OCI-M1 (cell line): ENCODE results near the gene ZXDA.
"Not testable (repeated sequence)": the region's sequence is repeated elsewhere in the genome, so short reads cannot be mapped to it uniquely, and the experiment has no call there.

Source experiments
- DNase-seq: peaks from one replicate; lab custom pipeline; 2025; lab: John Stamatoyannopoulos, UW

The ZXDA gene

GRCh38 chrX:57910287-57910912 lies at the start of gene ZXDA:
Gene ZXDA (minus strand): TSS chrX:57910458. CDS start chrX:57910420, 38 bp downstream.
- DNase-seq: peak; percentile 28

GRCh38 chrX:57952320-57952678 lies 42.0 kb upstream of the ZXDA start:
- DNase-seq: no peak

- DNase-seq: no peak
These were observed 41.5 kb upstream of the ZXDA start for GRCh38 chrX:57951666-57952319.

GRCh38 chrX:57933321-57933720 lies 23.1 kb upstream of the ZXDA start:
- no peak for DNase-seq

GRCh38 chrX:57932266-57932665 lies 22.0 kb upstream of the ZXDA start:
- DNase-seq: no peak

- no peak for DNase-seq
These were observed 19.8 kb upstream of the ZXDA start for GRCh38 chrX:57930051-57930450.

- peak; percentile 62 for DNase-seq
These were observed 19.1 kb upstream of the ZXDA start for GRCh38 chrX:57929373-57929772.

GRCh38 chrX:57925806-57926205 lies 15.5 kb upstream of the ZXDA start:
- no peak for DNase-seq

GRCh38 chrX:57918750-57919436 lies 8.6 kb upstream of the ZXDA start:
- peak; percentile 67 for DNase-seq

GRCh38 chrX:57915680-57916079 lies 5.4 kb upstream of the ZXDA start:
- no peak for DNase-seq

- peak; percentile 4 for DNase-seq
These were observed 517 bp downstream of the ZXDA start for GRCh38 chrX:57909595-57910286.

- DNase-seq: not testable (repeated sequence)
These were observed 1.2 kb downstream of the ZXDA start for GRCh38 chrX:57908972-57909594.

- DNase-seq: peak; percentile 47
These were observed 3.5 kb downstream of the ZXDA start for GRCh38 chrX:57906790-57907189.

- peak; percentile 65 for DNase-seq
These were observed 5.1 kb downstream of the ZXDA start for GRCh38 chrX:57905141-57905540.

- DNase-seq: no peak
These were observed 5.9 kb downstream of the ZXDA start for GRCh38 chrX:57904176-57904880.

GRCh38 chrX:57902633-57903032 lies 7.6 kb downstream of the ZXDA start:
- DNase-seq: no peak

GRCh38 chrX:57901466-57901865 lies 8.8 kb downstream of the ZXDA start:
- DNase-seq: no peak

- DNase-seq: no peak
These were observed 9.3 kb downstream of the ZXDA start for GRCh38 chrX:57900975-57901374.

GRCh38 chrX:57899906-57900305 lies 10.4 kb downstream of the ZXDA start:
- DNase-seq: no peak

- DNase-seq: no peak
These were observed 11.2 kb downstream of the ZXDA start for GRCh38 chrX:57899064-57899463.

GRCh38 chrX:57871463-57871862 lies 38.8 kb downstream of the ZXDA start:
- DNase-seq: no peak
